ENCODE data around the gene NVL.

Gene NVL

GRCh38 chr1:224276771-224277487 is 53.0 kb downstream of the NVL start:
- 0 out of 2 replicates have a peak overlapping the region, but pooled peaks have one; percentile 14 for H3K27ac ChIP-seq
- TF ChIP-seq ZFX (IDR thresholded peaks at IDR 0.05; ENCODE audit: borderline replicate concordance) = no peak
- no peak for TF ChIP-seq CTCF (IDR thresholded peaks at IDR 0.05)

- no peak overlapping the region for H3K27ac ChIP-seq
- TF ChIP-seq ZFX (IDR thresholded peaks at IDR 0.05; ENCODE audit: borderline replicate concordance) (no peak), CTCF (IDR thresholded peaks at IDR 0.05) (no peak)
Measured at GRCh38 chr1:224274970-224275626, 54.9 kb downstream of the NVL start.

DNA sequence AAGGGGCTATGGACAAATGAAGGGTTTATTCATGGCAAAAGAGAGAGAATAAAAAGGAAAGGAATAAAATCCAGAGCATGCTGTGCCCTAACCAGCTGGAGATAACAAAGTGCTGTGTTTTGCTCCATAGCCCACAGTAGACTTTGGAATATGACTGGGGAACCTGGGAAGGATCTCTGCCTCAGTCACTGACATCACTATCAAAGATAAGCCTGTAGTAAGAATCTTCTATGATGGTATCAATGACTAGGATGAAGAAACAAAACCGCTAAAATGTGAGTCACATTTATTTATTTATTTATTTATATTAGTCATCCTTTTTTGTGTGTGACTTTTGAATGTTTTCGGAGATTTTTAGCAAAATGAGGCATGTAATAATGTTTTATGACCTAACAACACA is 56.3 kb downstream of the NVL start:
- no peak overlapping the region for H3K27ac ChIP-seq
- TF ChIP-seq CTCF (IDR thresholded peaks at IDR 0.05) (no peak), ZFX (IDR thresholded peaks at IDR 0.05; ENCODE audit: borderline replicate concordance) (no peak)

DNA sequence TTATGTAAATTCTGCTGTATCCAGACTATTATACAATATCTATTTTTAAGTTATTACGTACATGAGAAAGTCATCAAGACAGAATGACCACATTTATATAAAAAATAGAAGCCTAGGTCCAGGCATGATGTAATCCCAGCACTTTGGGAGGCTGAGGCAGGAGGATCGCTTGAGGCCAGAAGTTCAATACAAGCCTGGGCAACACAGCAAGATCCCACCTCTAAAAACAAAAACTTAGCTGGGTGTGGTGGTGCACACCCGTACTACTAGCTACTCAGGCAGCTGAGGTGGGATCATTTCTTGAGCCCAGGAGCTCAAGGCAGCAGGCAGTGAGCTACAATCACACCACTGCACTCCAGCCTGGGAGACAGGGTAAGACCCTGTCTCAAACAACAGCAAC is 58.9 kb downstream of the NVL start:
- TF ChIP-seq CTCF (IDR thresholded peaks at IDR 0.05) (no peak), ZFX (IDR thresholded peaks at IDR 0.05; ENCODE audit: borderline replicate concordance) (no peak)
- H3K27ac ChIP-seq = no peak overlapping the region

DNA sequence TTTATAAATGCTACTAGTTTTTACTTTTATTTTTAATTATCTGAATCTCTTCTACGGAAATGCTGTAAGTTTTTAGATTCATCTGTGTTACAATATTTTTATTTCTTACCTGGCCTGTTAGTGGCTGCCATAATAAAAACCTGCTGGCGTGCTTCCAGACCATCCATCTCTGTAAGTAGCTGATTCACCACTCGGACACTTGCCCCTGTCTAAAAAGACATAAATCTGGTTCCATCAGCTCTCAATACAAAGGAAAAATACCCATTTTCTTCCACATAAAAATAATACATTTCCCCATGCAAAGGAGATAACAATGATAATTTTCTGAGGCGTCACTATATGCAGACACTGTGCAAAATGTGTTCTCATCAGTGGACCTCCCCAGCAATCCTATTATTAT is 62.0 kb downstream of the NVL start:
- TF ChIP-seq CTCF (IDR thresholded peaks at IDR 0.05) (no peak), ZFX (IDR thresholded peaks at IDR 0.05; ENCODE audit: borderline replicate concordance) (no peak)
- no peak overlapping the region for H3K27ac ChIP-seq

- no peak for TF ChIP-seq CTCF (IDR thresholded peaks at IDR 0.05)
- no peak for TF ChIP-seq ZFX (IDR thresholded peaks at IDR 0.05; ENCODE audit: borderline replicate concordance)
- H3K27ac ChIP-seq = no peak overlapping the region
Measured at GRCh38 chr1:224266915-224267856, 62.8 kb downstream of the NVL start.
